IMR-90 (cell line): ENCODE data around the gene PIPOX. TPM values are rescaled to one million over a fixed set of nuclear protein-coding genes. Genes with fewer than 3 reads are reported as not detected.

Source experiments
- ATAC-seq: fragments of 200-7000 bp; cut with Tn5 transposase; 2 replicates; pipeline ENCODE4 v1.9.1; 2020; ENCODE audit warnings: low read depth, mild to moderate bottlenecking, moderate library complexity
- BruUV-seq: library from RNA; stranded (reverse); fragments of 400-500 nt; replicated peaks from 2 replicates; lab custom pipeline; 2021; lab: Mats Ljungman, UMichigan
- CTCF ChIA-PET: fragments of 300-600 bp; formaldehyde crosslinking; extraction: SDS; loops from one replicate; lab custom pipeline; 2021; ENCODE audit warnings: antibody characterized with exemption; lab: Yijun Ruan, JAX
- POLR2A ChIA-PET: fragments of 300-600 bp; sonication (Branson Sonifier 250); formaldehyde crosslinking; loops from one replicate; lab custom pipeline; 2022; ENCODE audit warnings: antibody characterized with exemption; ENCODE audit not compliant: unreplicated experiment; lab: Charles Lee
- DNase-seq: peaks from one replicate; pipeline ENCODE4 v3.0.0; 2013
- H2AFZ ChIP-seq: replicated peaks from 2 replicates; pipeline ENCODE3; 2013; ENCODE audit warnings: low read length, mild to moderate bottlenecking; ENCODE audit not compliant: poor library complexity
- H2AK5ac ChIP-seq: 2 replicates; pipeline ENCODE4 v1.6.1; 2013; ENCODE audit warnings: low read depth, low read length, inconsistent platforms
- H2AK9ac ChIP-seq: replicated peaks from 2 replicates; pipeline ENCODE3; 2013; ENCODE audit warnings: mild to moderate bottlenecking, low read depth, low read length, moderate library complexity; ENCODE audit not compliant: poor library complexity
- H2BK120ac ChIP-seq: 2 replicates; pipeline ENCODE4 v1.6.1; 2013; ENCODE audit warnings: low read depth, low read length, inconsistent platforms
- H2BK15ac ChIP-seq: 3 replicates; pipeline ENCODE4 v1.6.1; 2013; ENCODE audit warnings: low read depth, low read length, inconsistent platforms
- H2BK20ac ChIP-seq: 2 replicates; pipeline ENCODE4 v1.6.1; 2013; ENCODE audit warnings: low read depth, mild to moderate bottlenecking, inconsistent platforms, low read length, moderate library complexity
- H2BK5ac ChIP-seq: 2 replicates; pipeline ENCODE4 v1.6.1; 2013; ENCODE audit warnings: mild to moderate bottlenecking, low read depth, low read length, inconsistent platforms; ENCODE audit not compliant: poor library complexity, severe bottlenecking
- H3K14ac ChIP-seq: replicated peaks from 2 replicates; pipeline ENCODE4 v1.6.1; 2013; ENCODE audit warnings: low read depth, low read length, inconsistent platforms
- H3K18ac ChIP-seq: 2 replicates; pipeline ENCODE4 v1.6.1; 2013; ENCODE audit warnings: low read depth, low read length, control low read depth
- H3K23ac ChIP-seq: 2 replicates; pipeline ENCODE4 v1.6.1; 2013; ENCODE audit warnings: low read depth, low read length, inconsistent platforms
- H3K27ac ChIP-seq: 2 replicates; pipeline ENCODE4 v1.5.1; 2013; ENCODE audit warnings: mild to moderate bottlenecking, control low read depth, low read length; ENCODE audit not compliant: insufficient read depth
- H3K27me3 ChIP-seq: 2 replicates; pipeline ENCODE4 v1.6.1; 2013; ENCODE audit warnings: low read length; ENCODE audit not compliant: control insufficient read depth, insufficient read depth
- H3K36me3 ChIP-seq: 2 replicates; pipeline ENCODE4 v1.6.1; 2013; ENCODE audit warnings: low read length, mixed read lengths; ENCODE audit not compliant: control insufficient read depth, insufficient read depth
- H3K4ac ChIP-seq: 2 replicates; pipeline ENCODE4 v1.6.1; 2013; ENCODE audit warnings: low read depth, low read length, inconsistent platforms
- H3K4me1 ChIP-seq: 2 replicates; pipeline ENCODE4 v1.6.1; 2013; ENCODE audit warnings: low read length, mixed read lengths; ENCODE audit not compliant: control insufficient read depth, insufficient read depth
- H3K4me2 ChIP-seq: 2 replicates; pipeline ENCODE4 v1.6.1; 2013; ENCODE audit warnings: low read depth, mild to moderate bottlenecking, control low read depth, low read length, moderate library complexity
- H3K4me3 ChIP-seq: 2 replicates; pipeline ENCODE4 v1.5.1; 2013; ENCODE audit warnings: low read depth, mild to moderate bottlenecking, control low read depth, low read length, moderate library complexity; ENCODE audit not compliant: insufficient read depth
- H3K56ac ChIP-seq: 2 replicates; pipeline ENCODE4 v1.6.1; 2013; ENCODE audit warnings: low read length, inconsistent platforms; ENCODE audit not compliant: insufficient read depth; ENCODE audit errors: extremely low read depth
- H3K79me1 ChIP-seq, 2 experiments: 2 replicates each; pipeline ENCODE4 v1.6.1; 2013; ENCODE audit warnings: low read length in 2 of 2, inconsistent platforms in 1 of 2, low read depth in 1 of 2
- H3K9ac ChIP-seq: 2 replicates; pipeline ENCODE4 v1.6.1; 2013; ENCODE audit warnings: low read depth, low read length, control low read depth
- H3K9me1 ChIP-seq: 2 replicates; pipeline ENCODE4 v1.6.1; 2013; ENCODE audit warnings: low read length, inconsistent platforms; ENCODE audit not compliant: insufficient read depth
- H3K9me3 ChIP-seq: 2 replicates; pipeline ENCODE4 v1.6.1; 2013; ENCODE audit warnings: low read length; ENCODE audit not compliant: control insufficient read depth, insufficient read depth
- H4K20me1 ChIP-seq: 2 replicates; pipeline ENCODE4 v1.6.1; 2013; ENCODE audit warnings: low read length, inconsistent platforms; ENCODE audit not compliant: insufficient read depth
- H4K5ac ChIP-seq: 2 replicates; pipeline ENCODE4 v1.6.1; 2013; ENCODE audit warnings: mild to moderate bottlenecking, low read depth, low read length, control low read depth
- H4K8ac ChIP-seq, 2 experiments: 2 replicates each; pipeline ENCODE4 v1.6.1; 2013; ENCODE audit warnings: low read depth in 2 of 2, low read length in 2 of 2, control low read depth in 1 of 2, inconsistent platforms in 1 of 2
- H4K91ac ChIP-seq: 2 replicates; pipeline ENCODE4 v1.6.1; 2013; ENCODE audit warnings: low read depth, low read length, inconsistent platforms; ENCODE audit not compliant: insufficient read depth
- BHLHE40 ChIP-seq: fragments of 150-350 bp; IDR thresholded peaks from 2 replicates; pipeline ENCODE4 v1.6.1; 2016; ENCODE audit warnings: mild to moderate bottlenecking, low read depth, low read length
- CEBPB ChIP-seq: IDR thresholded peaks from 2 replicates; pipeline ENCODE4 v1.6.1; 2012; ENCODE audit warnings: low read depth, low read length, improper control_type of control experiment
- CHD1 ChIP-seq: IDR thresholded peaks from 2 replicates; pipeline ENCODE4 v1.6.1; 2012; ENCODE audit warnings: low read depth, low read length, improper control_type of control experiment
- FOS ChIP-seq: fragments of 150-350 bp; IDR thresholded peaks from 2 replicates; pipeline ENCODE4 v1.6.1; 2016; ENCODE audit warnings: low read depth, low read length
- MAFK ChIP-seq: IDR thresholded peaks from 2 replicates; pipeline ENCODE4 v1.6.1; 2012; ENCODE audit warnings: low read depth, low read length, improper control_type of control experiment
- MAZ ChIP-seq: IDR thresholded peaks from 2 replicates; pipeline ENCODE4 v1.6.1; 2012; ENCODE audit warnings: low read depth, mild to moderate bottlenecking, low read length, improper control_type of control experiment, moderate library complexity, borderline replicate concordance
- MXI1 ChIP-seq: IDR thresholded peaks from 2 replicates; pipeline ENCODE4 v1.6.1; 2012; ENCODE audit warnings: low read depth, mild to moderate bottlenecking, low read length, moderate library complexity, borderline replicate concordance
- NFE2L2 ChIP-seq: fragments of 150-350 bp; IDR thresholded peaks from 2 replicates; pipeline ENCODE4 v1.6.1; 2016; ENCODE audit warnings: low read depth, mild to moderate bottlenecking, low read length
- POLR2A ChIP-seq: IDR thresholded peaks from 2 replicates; pipeline ENCODE4 v1.6.1; 2012; ENCODE audit warnings: mild to moderate bottlenecking, low read depth, low read length
- RAD21 ChIP-seq: IDR thresholded peaks from 2 replicates; pipeline ENCODE4 v1.6.1; 2012; ENCODE audit warnings: low read length, improper control_type of control experiment
- RFX5 ChIP-seq: IDR thresholded peaks from 2 replicates; pipeline ENCODE4 v1.8.0; 2012; ENCODE audit warnings: low read depth, mild to moderate bottlenecking, low read length, moderate library complexity
- SMC3 ChIP-seq: fragments of 150-350 bp; IDR thresholded peaks from 2 replicates; pipeline ENCODE4 v1.6.1; 2016; ENCODE audit warnings: low read depth, mild to moderate bottlenecking, antibody characterized with exemption, low read length, moderate library complexity
- WGBS, 2 experiments: methylation state at CpG; one replicate each; pipeline versions ENCODE4 v1.1.5 to v1.1.7; 2013; ENCODE audit warnings: missing lambda C conversion rate in 2 of 2; ENCODE audit not compliant: insufficient read length in 1 of 2; ENCODE audit errors: extremely low coverage in 2 of 2; 5-methylcytosine and 5-hydroxymethylcytosine counted together
- dilution Hi-C: fragments of 300-500 bp; cut with HindIII; formaldehyde crosslinking; loops from one replicate; pipeline ENCODE4 v1.14.3; 2018; ENCODE audit warnings: low sequenced_read_pairs; ENCODE audit not compliant: unreplicated experiment
- in situ Hi-C: fragments of 300-500 bp; cut with MboI; formaldehyde crosslinking; loops from 3 replicates; pipeline ENCODE4 v1.14.3; 2019; ENCODE audit warnings: low sequenced_read_pairs, inconsistent platforms, mixed read lengths
- intact Hi-C: fragments of 100-400 bp; cut with micrococcal nuclease; formaldehyde crosslinking; loops from 2 replicates; pipeline ENCODE4 v1.10.0; 2022
- polyA plus RNA-seq, 3 experiments: library from polyadenylated mRNA; depleted of rRNA; stranded (reverse); fragments of >200 nt; gene quantifications; 2 replicates each; pipeline ENCODE4 v1.2.3, GENCODE V29; 2012; ENCODE audit warnings: low replicate concordance in 1 of 3
- total RNA-seq: library from RNA; depleted of rRNA; stranded (reverse); fragments of >200 nt; gene quantifications from 2 replicates; pipeline ENCODE4 v1.2.3, GENCODE V29; 2012
- TF ChIP-seq, protein P1 (sequence below): fragments of 150-350 bp; IDR thresholded peaks from 2 replicates; pipeline ENCODE4 v1.6.1; 2017; ENCODE audit warnings: mild to moderate bottlenecking, antibody characterized with exemption, low read length, low read depth
- TF ChIP-seq, protein P2 (sequence below): fragments of 150-350 bp; IDR thresholded peaks from 2 replicates; pipeline ENCODE4 v1.6.1; 2016; ENCODE audit warnings: low read depth, mild to moderate bottlenecking, low read length, moderate library complexity, borderline replicate concordance

PIPOX gene
- total and polyA plus RNA-seq, 2 of the 4 experiments (the other 2 are of a cell fraction), result 0.43 to 1.3 TPM

DNA sequence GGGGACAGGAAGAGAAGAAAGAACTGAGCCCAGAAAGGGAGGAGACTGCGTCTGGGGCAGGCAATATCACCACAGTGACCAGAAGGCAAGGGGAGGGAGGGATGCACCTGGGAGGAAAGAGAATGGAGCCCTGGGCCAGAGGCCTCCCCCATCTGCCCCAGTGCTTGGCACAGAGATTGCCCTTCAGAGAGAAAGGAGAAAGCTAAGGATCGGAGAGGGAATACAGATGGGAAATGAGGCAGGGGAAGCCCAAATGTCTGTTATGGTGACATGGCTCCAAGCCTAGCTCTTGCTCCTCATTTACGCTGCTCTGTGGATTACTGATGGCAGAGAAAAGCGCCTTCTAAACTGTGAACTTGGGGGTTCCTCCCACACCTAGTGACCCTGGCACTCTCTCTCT lies 47.2 kb downstream of the PIPOX start:
- H3K14ac ChIP-seq, result no peak overlapping the region
- no peak overlapping the region for H2BK20ac ChIP-seq
- H2BK5ac ChIP-seq, result no peak overlapping the region
- no peak overlapping the region for H4K8ac ChIP-seq
- DNase-seq (no peak), ATAC-seq (no peak)
- H4K91ac ChIP-seq, result no peak overlapping the region
- no peak overlapping the region for H3K4ac ChIP-seq
- no peak overlapping the region for H3K18ac ChIP-seq
- H3K4me2 ChIP-seq, result no peak overlapping the region
- H2BK15ac ChIP-seq, result no peak overlapping the region
- no peak overlapping the region for H4K5ac ChIP-seq
- no peak overlapping the region for H2BK120ac ChIP-seq
- H4K20me1 ChIP-seq, result no peaks in the 10 kb centered on the region; the same call in 1 of the 2 replicates
- no peak overlapping the region for H3K4me3 ChIP-seq
- in situ Hi-C loops (no loop called here), dilution Hi-C loops (no loop called here), intact Hi-C loops (no loop called here)
- H2AFZ ChIP-seq, result no peak overlapping the region
- CTCF ChIA-PET, result no interaction called here
- no peaks in the 10 kb centered on the region for H3K27me3 ChIP-seq
- H2AK9ac ChIP-seq, result no peak overlapping the region
- POLR2A ChIA-PET, result no interaction called here
- H3K9me1 ChIP-seq, result no peaks in the 10 kb centered on the region
- no peak overlapping the region for H2AK5ac ChIP-seq
- TF ChIP-seq FOS (no peak), MXI1 (no peak), RAD21 (no peak), CHD1 (no peak), POLR2A (no peak), MAZ (no peak), SMC3 (no peak), CEBPB (no peak), BHLHE40 (no peak), NFE2L2 (no peak), MAFK (no peak), RFX5 (no peak)
- TF ChIP-seq, protein P1, sequence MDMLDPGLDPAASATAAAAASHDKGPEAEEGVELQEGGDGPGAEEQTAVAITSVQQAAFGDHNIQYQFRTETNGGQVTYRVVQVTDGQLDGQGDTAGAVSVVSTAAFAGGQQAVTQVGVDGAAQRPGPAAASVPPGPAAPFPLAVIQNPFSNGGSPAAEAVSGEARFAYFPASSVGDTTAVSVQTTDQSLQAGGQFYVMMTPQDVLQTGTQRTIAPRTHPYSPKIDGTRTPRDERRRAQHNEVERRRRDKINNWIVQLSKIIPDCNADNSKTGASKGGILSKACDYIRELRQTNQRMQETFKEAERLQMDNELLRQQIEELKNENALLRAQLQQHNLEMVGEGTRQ, result no peak
- TF ChIP-seq, protein P2, sequence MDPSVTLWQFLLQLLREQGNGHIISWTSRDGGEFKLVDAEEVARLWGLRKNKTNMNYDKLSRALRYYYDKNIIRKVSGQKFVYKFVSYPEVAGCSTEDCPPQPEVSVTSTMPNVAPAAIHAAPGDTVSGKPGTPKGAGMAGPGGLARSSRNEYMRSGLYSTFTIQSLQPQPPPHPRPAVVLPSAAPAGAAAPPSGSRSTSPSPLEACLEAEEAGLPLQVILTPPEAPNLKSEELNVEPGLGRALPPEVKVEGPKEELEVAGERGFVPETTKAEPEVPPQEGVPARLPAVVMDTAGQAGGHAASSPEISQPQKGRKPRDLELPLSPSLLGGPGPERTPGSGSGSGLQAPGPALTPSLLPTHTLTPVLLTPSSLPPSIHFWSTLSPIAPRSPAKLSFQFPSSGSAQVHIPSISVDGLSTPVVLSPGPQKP, result no peak
- H3K23ac ChIP-seq, result no peak overlapping the region
- no peaks in the 10 kb centered on the region for H3K79me1 ChIP-seq
- 80% methylated on average over 1 of the region's 4 CpGs; no CpG with 5 or more reads in 1 of the 2 experiments for WGBS, 2 experiments
- no TSS peak for BruUV-seq
- H3K9ac ChIP-seq, result no peak overlapping the region
- H3K56ac ChIP-seq, result no peak overlapping the region
- H3K9me3 ChIP-seq, result no peaks in the 10 kb centered on the region
- H3K36me3 ChIP-seq, result peaks cover 77% of the 10 kb centered on the region
- H3K27ac ChIP-seq, result no peak overlapping the region
- no peaks in the 10 kb centered on the region; the same call in 1 of the 2 replicates for H3K4me1 ChIP-seq
